H1 (cell line): ENCODE data around the gene DPM2. TPM values are rescaled to one million over a fixed set of nuclear protein-coding genes. Genes with fewer than 3 reads are reported as not detected.

ENCODE experiments used
- CTCF ChIA-PET: fragments of 300-600 bp; sonication (Branson Sonifier 250); formaldehyde crosslinking; loops from one replicate; lab custom pipeline; 2021; ENCODE audit not compliant: partially characterized antibody; lab: Charles Lee
- POLR2A ChIA-PET: fragments of 300-600 bp; sonication (Branson Sonifier 250); formaldehyde crosslinking; loops from one replicate; lab custom pipeline; 2021; ENCODE audit warnings: inconsistent platforms; ENCODE audit not compliant: partially characterized antibody; lab: Charles Lee
- DNase-seq, 2 experiments: peaks; one replicate each; pipeline versions ENCODE4 v3.0.0 to v3.0.0-alpha.2; 2010 to 2022; ENCODE audit warnings: low spot score in 2 of 2, low read depth in 1 of 2, mixed read lengths in 1 of 2
- FAIRE-seq: peaks from 2 replicates; lab custom pipeline; 2011; peaks lifted over from hg19 to GRCh38; lab: Jason Lieb, UNC
- H2AFZ ChIP-seq: 2 replicates; pipeline ENCODE4 v1.8.1; 2012; ENCODE audit warnings: low read length, inconsistent platforms
- H2AK5ac ChIP-seq: 2 replicates; pipeline ENCODE4 v1.6.1; 2013; ENCODE audit warnings: low read depth, low read length
- H2BK120ac ChIP-seq: replicated peaks from 2 replicates; pipeline ENCODE3; 2013; ENCODE audit warnings: low read depth, low read length, inconsistent platforms
- H2BK12ac ChIP-seq: 2 replicates; pipeline ENCODE4 v1.6.1; 2013; ENCODE audit warnings: low read depth, low read length
- H2BK15ac ChIP-seq: 2 replicates; pipeline ENCODE4 v1.6.1; 2013; ENCODE audit warnings: low read length
- H2BK20ac ChIP-seq: 2 replicates; pipeline ENCODE4 v1.6.1; 2013; ENCODE audit warnings: low read length
- H2BK5ac ChIP-seq: 2 replicates; pipeline ENCODE4 v1.6.1; 2013; ENCODE audit warnings: low read depth, low read length
- H3K14ac ChIP-seq: 2 replicates; pipeline ENCODE4 v1.6.1; 2013; ENCODE audit warnings: inconsistent platforms; ENCODE audit not compliant: insufficient read length
- H3K18ac ChIP-seq: 2 replicates; pipeline ENCODE4 v1.6.1; 2013; ENCODE audit warnings: low read length; ENCODE audit errors: extremely low read depth
- H3K23ac ChIP-seq: 2 replicates; pipeline ENCODE4 v1.6.1; 2013; ENCODE audit warnings: inconsistent platforms; ENCODE audit not compliant: insufficient read length
- H3K23me2 ChIP-seq: 2 replicates; pipeline ENCODE4 v1.6.1; 2013; ENCODE audit warnings: low read depth, low read length
- H3K27ac ChIP-seq: 2 replicates; pipeline ENCODE4 v1.6.1; 2011; ENCODE audit warnings: low read depth, low read length, inconsistent platforms
- H3K27me3 ChIP-seq, 4 experiments: replicated peaks in 1 of 4; 1 replicate in 1 of 4; 2 replicates in 3 of 4; pipeline versions ENCODE4 v1.6.1 to v1.8.1; 2011 to 2013; ENCODE audit warnings: low read length in 3 of 4, mild to moderate bottlenecking in 3 of 4, inconsistent platforms in 2 of 4, mixed read lengths in 2 of 4, moderate library complexity in 1 of 4; ENCODE audit not compliant: control insufficient read depth in 3 of 4, insufficient read depth in 3 of 4; ENCODE audit errors: extremely low read depth in 1 of 4
- H3K36me3 ChIP-seq, 4 experiments: 2 replicates each; pipeline versions ENCODE4 v1.6.1 to v1.8.1; 2011 to 2013; ENCODE audit warnings: mild to moderate bottlenecking in 4 of 4, low read length in 3 of 4, moderate library complexity in 2 of 4, control low read depth in 1 of 4, inconsistent platforms in 1 of 4; ENCODE audit not compliant: insufficient read depth in 4 of 4, control insufficient read depth in 2 of 4
- H3K4ac ChIP-seq: replicated peaks from 2 replicates; pipeline ENCODE3; 2013; ENCODE audit warnings: low read length, low read depth, mixed read lengths, inconsistent platforms; ENCODE audit not compliant: insufficient read length
- H3K4me1 ChIP-seq, 4 experiments: replicated peaks in 1 of 4; 1 replicate in 1 of 4; 2 replicates in 3 of 4; pipeline versions ENCODE4 v1.6.1 to v1.8.1; 2011 to 2013; ENCODE audit warnings: low read length in 3 of 4, inconsistent platforms in 2 of 4, mixed read lengths in 1 of 4; ENCODE audit not compliant: insufficient read depth in 4 of 4, control insufficient read depth in 3 of 4
- H3K4me2 ChIP-seq, 2 experiments: 2 replicates each; pipeline versions ENCODE4 v1.6.1 to v1.8.1; 2011 to 2013; ENCODE audit warnings: low read depth in 2 of 2, low read length in 2 of 2, control low read depth in 1 of 2, inconsistent platforms in 1 of 2, mild to moderate bottlenecking in 1 of 2; ENCODE audit not compliant: insufficient read depth in 1 of 2
- H3K4me3 ChIP-seq, 4 experiments: fragments of 200-600, 300-600 bp in 1 of 4; sonication (generic), shearing (Covaris generic), sonication (Bioruptor Twin) in 1 of 4; 2 replicates each; pipeline versions ENCODE4 v1.5.1 to v1.8.1; 2011 to 2016; ENCODE audit warnings: low read length in 4 of 4, low read depth in 3 of 4, control low read depth in 2 of 4, inconsistent platforms in 2 of 4, mild to moderate bottlenecking in 2 of 4, mixed read lengths in 1 of 4, moderate library complexity in 1 of 4; ENCODE audit not compliant: insufficient read depth in 2 of 4; ENCODE audit errors: extremely low read depth in 1 of 4
- H3K56ac ChIP-seq: replicated peaks from 2 replicates; pipeline ENCODE3; 2013; ENCODE audit warnings: low read depth, mild to moderate bottlenecking, mixed read lengths, low read length, inconsistent platforms; ENCODE audit not compliant: insufficient read length
- H3K79me1 ChIP-seq: 2 replicates; pipeline ENCODE4 v1.6.1; 2013; ENCODE audit warnings: low read depth, low read length, control low read depth
- H3K79me2 ChIP-seq, 2 experiments: 2 replicates each; pipeline versions ENCODE4 v1.6.1 to v1.8.1; 2012 to 2013; ENCODE audit warnings: low read length in 2 of 2, mild to moderate bottlenecking in 2 of 2, inconsistent platforms in 1 of 2; ENCODE audit not compliant: insufficient read depth in 2 of 2, control insufficient read depth in 1 of 2
- H3K9ac ChIP-seq, 4 experiments: replicated peaks in 1 of 4; 1 replicate in 1 of 4; 2 replicates in 3 of 4; pipeline versions ENCODE4 v1.6.1 to v1.8.1; 2011 to 2013; ENCODE audit warnings: low read depth in 3 of 4, low read length in 3 of 4, control low read depth in 2 of 4, mild to moderate bottlenecking in 2 of 4, moderate library complexity in 2 of 4, inconsistent platforms in 1 of 4; ENCODE audit errors: extremely low read depth in 1 of 4
- H3K9me3 ChIP-seq, 2 experiments: 2 replicates each; pipeline versions ENCODE4 v1.6.1 to v1.8.1; 2012 to 2013; ENCODE audit warnings: mild to moderate bottlenecking in 2 of 2, moderate library complexity in 2 of 2, control low read depth in 1 of 2, inconsistent platforms in 1 of 2, low read depth in 1 of 2, low read length in 1 of 2, mixed read lengths in 1 of 2; ENCODE audit not compliant: insufficient read depth in 2 of 2
- H4K20me1 ChIP-seq, 2 experiments: replicated peaks in 1 of 2; 2 replicates each; pipeline versions ENCODE3 to v1.8.1; 2011 to 2013; ENCODE audit warnings: inconsistent platforms in 2 of 2, low read length in 2 of 2, mild to moderate bottlenecking in 1 of 2; ENCODE audit not compliant: insufficient read depth in 2 of 2, control insufficient read depth in 1 of 2
- H4K5ac ChIP-seq: 2 replicates; pipeline ENCODE4 v1.6.1; 2013; ENCODE audit warnings: low read length, low read depth, mixed read lengths, inconsistent platforms; ENCODE audit not compliant: insufficient read length
- H4K8ac ChIP-seq: 2 replicates; pipeline ENCODE4 v1.8.0; 2013; ENCODE audit warnings: mild to moderate bottlenecking, moderate library complexity, low read length, inconsistent platforms; ENCODE audit not compliant: insufficient read depth; ENCODE audit errors: extremely low read depth
- H4K91ac ChIP-seq: replicated peaks from 2 replicates; pipeline ENCODE3; 2013; ENCODE audit warnings: low read length, mixed read lengths, inconsistent platforms; ENCODE audit not compliant: insufficient read length
- BACH1 ChIP-seq: IDR thresholded peaks from 2 replicates; pipeline ENCODE4 v1.6.1; 2012; ENCODE audit warnings: low read length, improper control_type of control experiment
- CBX5 ChIP-seq: fragments of 300-800, 300-1000 bp; sonication (generic); IDR thresholded peaks from 2 replicates; pipeline ENCODE4 v1.7.1; 2016; ENCODE audit warnings: antibody characterized with exemption, low read length, low read depth
- CHD2 ChIP-seq: IDR thresholded peaks from 2 replicates; pipeline ENCODE4 v1.6.1; 2012; ENCODE audit warnings: low read length, improper control_type of control experiment
- FOSL1 ChIP-seq: IDR thresholded peaks from 2 replicates; pipeline ENCODE4 v1.6.1; 2011; ENCODE audit warnings: mild to moderate bottlenecking, low read depth, low read length, moderate library complexity; ENCODE audit not compliant: insufficient read depth
- GABPA ChIP-seq: IDR thresholded peaks from 2 replicates; pipeline ENCODE4 v1.6.1; 2011; ENCODE audit warnings: mild to moderate bottlenecking, low read length, moderate library complexity, borderline replicate concordance; ENCODE audit not compliant: insufficient read depth
- HDAC2 ChIP-seq, 2 experiments: fragments of 300-600 bp in 1 of 2; sonication (generic) in 1 of 2; IDR thresholded peaks; 2 replicates each; pipeline ENCODE4 v1.6.1; 2011 to 2012; ENCODE audit warnings: low read depth in 2 of 2, low read length in 2 of 2, mild to moderate bottlenecking in 2 of 2, moderate library complexity in 2 of 2, borderline replicate concordance in 1 of 2, inconsistent platforms in 1 of 2
- NANOG ChIP-seq: IDR thresholded peaks from 2 replicates; pipeline ENCODE4 v1.6.1; 2011; ENCODE audit warnings: low read length, low read depth, mild to moderate bottlenecking, inconsistent platforms; ENCODE audit not compliant: insufficient read depth, poor library complexity, severe bottlenecking
- POU5F1 ChIP-seq: IDR thresholded peaks from 2 replicates; pipeline ENCODE4 v1.6.1; 2011; ENCODE audit warnings: low read depth, mild to moderate bottlenecking, low read length, moderate library complexity
- RBBP5 ChIP-seq: IDR thresholded peaks from 2 replicates; pipeline ENCODE4 v1.7.1; 2012; ENCODE audit warnings: low read depth, mild to moderate bottlenecking, inconsistent platforms, low read length, moderate library complexity, borderline replicate concordance
- SIX5 ChIP-seq: IDR thresholded peaks from 2 replicates; pipeline ENCODE4 v1.6.1; 2011; ENCODE audit warnings: mild to moderate bottlenecking, low read depth, low read length
- SUZ12 ChIP-seq: fragments of 200-600 bp; sonication (generic); IDR thresholded peaks from 2 replicates; pipeline ENCODE4 v1.6.1; 2012; ENCODE audit warnings: mild to moderate bottlenecking, inconsistent platforms, low read length, moderate library complexity, mixed read lengths
- TAF7 ChIP-seq: optimal IDR thresholded peaks from 2 replicates; pipeline ENCODE3; 2011; ENCODE audit warnings: low read depth, mild to moderate bottlenecking, inconsistent platforms, low read length, moderate library complexity, borderline replicate concordance
- TCF12 ChIP-seq: IDR thresholded peaks from 2 replicates; pipeline ENCODE4 v1.6.1; 2011; ENCODE audit warnings: low read depth, mild to moderate bottlenecking, low read length
- ZNF274 ChIP-seq: IDR thresholded peaks from 2 replicates; pipeline ENCODE4 v1.7.0; 2012; ENCODE audit warnings: low read length, borderline replicate concordance; ENCODE audit errors: extremely low read depth
- WGBS, 2 experiments: shearing (Covaris generic) in 1 of 2; methylation state at CpG; one replicate each; pipeline versions ENCODE4 v1.1.6 to v1.1.7; 2013 to 2015; ENCODE audit warnings: low lambda C conversion rate in 2 of 2, mixed read lengths in 2 of 2, inconsistent platforms in 1 of 2, low coverage in 1 of 2, missing lambda C conversion rate in 1 of 2; ENCODE audit not compliant: insufficient replicate concordance in 2 of 2, insufficient coverage in 1 of 2, insufficient read length in 1 of 2; ENCODE audit errors: extremely low coverage in 1 of 2, missing lambda C conversion rate in 1 of 2; 5-methylcytosine and 5-hydroxymethylcytosine counted together
- polyA plus RNA-seq, 7 experiments: library from polyadenylated mRNA; depleted of rRNA in 3 of 7; stranded (reverse) in 5 of 7; unstranded in 2 of 7; fragments of >200 nt in 5 of 7; fragments of 200-250 nt in 2 of 7; gene quantifications; 1 replicate in 5 of 7; 2 replicates in 1 of 7; 4 replicates in 1 of 7; pipeline versions ENCODE4 v1.2.1 to v1.2.3, GENCODE V29; 2011 to 2013; ENCODE audit warnings: missing spikeins in 2 of 7, mixed read lengths in 2 of 7
- total RNA-seq: library from RNA; stranded (reverse); fragmentation: NEBNext Ultra II Directional; extraction: Animal tissue kit (Norgen Biotek cat#: 25700); gene quantifications from 2 replicates; pipeline ENCODE4 v1.2.1, GENCODE V29; 2021

DPM2 gene
- total and polyA plus RNA-seq, 2 of the 8 experiments (the other 6 are each of a cell fraction or from before 2014, with no cell fraction given) = 45.4 to 95.4 TPM

- no peak overlapping the region for H2BK20ac ChIP-seq
- ChIA-PET CTCF (interaction anchor here (0.7 to 3.8 kb wide), 7 partner anchors 11 to 133 kb away, joined by 3 to 16 read pairs (median 4); no protein-coding TSS in a partner anchor), POLR2A (interaction anchor here (0.7 to 0.9 kb wide), 2 partner anchors 46 to 82 kb away, joined by 3 read pairs; partner anchors contain the start of gene NAIF1)
- no peaks in the 10 kb centered on the region; a peak in 1 of 7 replicates for H3K27me3 ChIP-seq
- H3K18ac ChIP-seq = no peak overlapping the region
- no peak overlapping the region; the same call in 1 of the 2 replicates for H2BK15ac ChIP-seq
- no peak overlapping the region for H4K8ac ChIP-seq
- H4K20me1 ChIP-seq = peaks cover 0 to under 1% of the 10 kb centered on the region in 2 experiments
- H3K4me2 ChIP-seq = no peak overlapping the region
- no peak overlapping the region for H3K23ac ChIP-seq
- WGBS, 2 experiments = 89% methylated on average over 3 of the region's 3 CpGs; no CpG with 5 or more reads in 1 of the 2 experiments
- H3K36me3 ChIP-seq = no peaks in the 10 kb centered on the region
- H3K79me1 ChIP-seq = peaks cover 2% of the 10 kb centered on the region; the same call in 1 of the 2 replicates
- H2BK12ac ChIP-seq = no peak overlapping the region
- no peak overlapping the region for H4K91ac ChIP-seq
- H3K9me3 ChIP-seq = no peaks in the 10 kb centered on the region
- H3K79me2 ChIP-seq = peaks cover 0 to under 1% of the 10 kb centered on the region in 2 experiments; a peak in 1 of 4 replicates
- FAIRE-seq (no peak), DNase-seq (no peak)
- H3K9ac ChIP-seq = no peak overlapping the region
- H2AFZ ChIP-seq = no peak overlapping the region
- no peak overlapping the region for H4K5ac ChIP-seq
- H3K27ac ChIP-seq = no peak overlapping the region
- H3K4ac ChIP-seq = no peak overlapping the region
- H2BK5ac ChIP-seq = no peak overlapping the region
- H2BK120ac ChIP-seq = no peak overlapping the region
- no peak overlapping the region for H3K14ac ChIP-seq
- H3K4me1 ChIP-seq = peaks cover 0 to 11% (median 8%) of the 10 kb centered on the region in 4 experiments; a peak in 6 of 7 replicates
- H2AK5ac ChIP-seq = no peak overlapping the region
- no peak overlapping the region for H3K4me3 ChIP-seq
- H3K56ac ChIP-seq = no peak overlapping the region
- no peaks in the 10 kb centered on the region; the same call in 1 of the 2 replicates for H3K23me2 ChIP-seq
- TF ChIP-seq RBBP5 (no peak), BACH1 (no peak), HDAC2 (IDR thresholded peaks at IDR 0.05; ENCODE audit: borderline replicate concordance in 1 of 2, low read depth in 2 of 2, low read length in 2 of 2) (no peak), SIX5 (no peak), NANOG (no peak), GABPA (no peak), CHD2 (no peak), POU5F1 (no peak), TAF7 (no peak), TCF12 (no peak), CBX5 (no peak), FOSL1 (no peak), ZNF274 (no peak), SUZ12 (no peak)
Observed at GRCh38 chr9:127985011-127985410, 47.4 kb upstream of the DPM2 start.
